Measurements from ENCODE around the gene GOLT1A. TPM values are rescaled to one million over a fixed set of nuclear protein-coding genes. Genes with fewer than 3 reads are reported as not detected.

The GOLT1A gene
- total and polyA plus RNA-seq, 10 of the 15 experiments (the other 5 are each of a cell fraction or from before 2014, with no cell fraction given) = 0.09 to 0.46 TPM; not detected in 8

DNA sequence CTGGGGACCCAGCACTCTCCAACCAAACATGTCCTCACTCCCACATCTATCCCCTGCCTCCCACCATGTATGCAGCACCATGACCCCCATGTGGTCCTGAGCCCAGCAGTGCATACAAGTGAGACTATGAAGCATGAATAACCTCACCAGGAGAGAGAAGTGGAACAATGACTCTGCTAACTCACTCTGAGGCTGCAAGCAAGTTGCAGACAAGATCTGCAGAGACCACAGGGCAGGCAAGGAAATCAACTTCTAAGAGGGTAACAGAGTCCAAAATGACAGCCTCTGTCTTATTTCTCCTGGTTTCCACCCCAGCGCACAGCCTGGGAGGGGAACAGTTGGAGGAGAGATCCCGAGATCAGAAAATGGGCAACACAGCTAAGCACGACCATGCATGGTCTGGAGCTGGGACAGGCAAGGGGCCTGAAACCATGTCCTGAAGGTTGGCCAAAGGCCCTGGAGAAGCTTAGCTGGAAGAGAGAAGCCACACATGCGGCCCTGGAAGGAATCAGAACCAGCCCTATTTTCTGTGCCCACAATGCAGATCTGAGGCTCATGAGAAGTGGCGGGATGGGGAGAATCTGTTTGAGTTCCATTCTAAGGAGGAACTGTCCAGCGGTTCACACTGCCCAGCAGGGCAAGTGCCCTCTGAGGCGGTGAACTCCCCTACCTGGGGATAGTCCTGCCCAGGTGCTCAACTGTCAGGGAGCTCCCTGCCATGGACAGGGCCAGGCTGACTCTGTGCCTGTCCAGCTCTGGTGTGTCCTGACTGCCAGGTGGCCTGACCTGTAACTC lies 35.1 kb downstream of the GOLT1A start:
- in situ Hi-C loops (cut with MboI) (no loop called here), intact Hi-C loops (cut with micrococcal nuclease; ENCODE audit: unreplicated experiment) (no loop called here)
- WGBS (ENCODE audit: insufficient coverage, insufficient replicate concordance, low lambda C conversion rate, missing lambda C conversion rate) = 20% methylated on average over 7 of the region's 7 CpGs
- ChIA-PET POLR2A (interaction anchor here (0.7 kb wide), 1 partner anchor 9 kb away, joined by 3 read pairs; no protein-coding TSS in a partner anchor), CTCF (interaction anchor here (1.1 to 2.1 kb wide), 2 partner anchors 50 to 185 kb away, joined by 3 to 7 read pairs; no protein-coding TSS in a partner anchor), RAD21 (ENCODE audit: unreplicated experiment) (no interaction called here), SMC1A (ENCODE audit: uncharacterized antibody, unreplicated experiment) (interaction anchor here (1.0 kb wide), 1 partner anchor 16 kb away, joined by 3 read pairs; no protein-coding TSS in a partner anchor)
- FAIRE-seq = no peak
- Histone ChIP-seq H3K27me3 (replicated peaks in 1 of 2; ENCODE audit: control insufficient read depth in 2 of 2, insufficient read depth in 2 of 2, low read length in 1 of 2) (peaks cover 2% of the 10 kb centered on the region in 2 experiments; a peak in 3 of 4 replicates), H3K4me1 (ENCODE audit: control insufficient read depth, insufficient read depth, low read length) (no peaks in the 10 kb centered on the region), H3K9ac (ENCODE audit: control insufficient read depth, insufficient read depth, low read length) (no peak overlapping the region), H4K20me1 (ENCODE audit: control insufficient read depth, insufficient read depth) (no peaks in the 10 kb centered on the region), H3K9me3 (replicated peaks; ENCODE audit: control insufficient read depth, insufficient read depth, low read length) (no peaks in the 10 kb centered on the region), H3K27ac (ENCODE audit: control insufficient read depth, insufficient read depth) (no peak overlapping the region), H2AFZ (ENCODE audit: control insufficient read depth, low read depth, low read length) (no peak overlapping the region), H3K4me2 (ENCODE audit: control insufficient read depth, insufficient read depth) (no peak overlapping the region), H3K79me2 (ENCODE audit: control insufficient read depth, insufficient read depth, low read length) (no peaks in the 10 kb centered on the region), H3K36me3 (ENCODE audit: control insufficient read depth in 2 of 2, insufficient read depth in 2 of 2, low read length in 1 of 2) (no peaks in the 10 kb centered on the region), H3K4me3 (no peak overlapping the region)
- no peak for ATAC-seq
- no TSS peak for BruUV-seq (replicated peaks)
- DNase-seq (ENCODE audit: low read depth, low spot score) = no peak
- no peak for TF ChIP-seq ZBTB11 (CRISPR knock-in tag; IDR thresholded peaks at IDR 0.05)
- no peak for TF ChIP-seq POLR2A (IDR thresholded peaks at IDR 0.05; ENCODE audit: low read depth, low read length)
- no peak for TF ChIP-seq NR2F1 (conservative IDR thresholded peaks at IDR 0.05)
- TF ChIP-seq, protein P1, sequence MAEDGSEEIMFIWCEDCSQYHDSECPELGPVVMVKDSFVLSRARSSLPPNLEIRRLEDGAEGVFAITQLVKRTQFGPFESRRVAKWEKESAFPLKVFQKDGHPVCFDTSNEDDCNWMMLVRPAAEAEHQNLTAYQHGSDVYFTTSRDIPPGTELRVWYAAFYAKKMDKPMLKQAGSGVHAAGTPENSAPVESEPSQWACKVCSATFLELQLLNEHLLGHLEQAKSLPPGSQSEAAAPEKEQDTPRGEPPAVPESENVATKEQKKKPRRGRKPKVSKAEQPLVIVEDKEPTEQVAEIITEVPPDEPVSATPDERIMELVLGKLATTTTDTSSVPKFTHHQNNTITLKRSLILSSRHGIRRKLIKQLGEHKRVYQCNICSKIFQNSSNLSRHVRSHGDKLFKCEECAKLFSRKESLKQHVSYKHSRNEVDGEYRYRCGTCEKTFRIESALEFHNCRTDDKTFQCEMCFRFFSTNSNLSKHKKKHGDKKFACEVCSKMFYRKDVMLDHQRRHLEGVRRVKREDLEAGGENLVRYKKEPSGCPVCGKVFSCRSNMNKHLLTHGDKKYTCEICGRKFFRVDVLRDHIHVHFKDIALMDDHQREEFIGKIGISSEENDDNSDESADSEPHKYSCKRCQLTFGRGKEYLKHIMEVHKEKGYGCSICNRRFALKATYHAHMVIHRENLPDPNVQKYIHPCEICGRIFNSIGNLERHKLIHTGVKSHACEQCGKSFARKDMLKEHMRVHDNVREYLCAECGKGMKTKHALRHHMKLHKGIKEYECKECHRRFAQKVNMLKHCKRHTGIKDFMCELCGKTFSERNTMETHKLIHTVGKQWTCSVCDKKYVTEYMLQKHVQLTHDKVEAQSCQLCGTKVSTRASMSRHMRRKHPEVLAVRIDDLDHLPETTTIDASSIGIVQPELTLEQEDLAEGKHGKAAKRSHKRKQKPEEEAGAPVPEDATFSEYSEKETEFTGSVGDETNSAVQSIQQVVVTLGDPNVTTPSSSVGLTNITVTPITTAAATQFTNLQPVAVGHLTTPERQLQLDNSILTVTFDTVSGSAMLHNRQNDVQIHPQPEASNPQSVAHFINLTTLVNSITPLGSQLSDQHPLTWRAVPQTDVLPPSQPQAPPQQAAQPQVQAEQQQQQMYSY (CRISPR knock-in tag; IDR thresholded peaks at IDR 0.05) = no peak
- no peak for TF ChIP-seq KDM1A (IDR thresholded peaks at IDR 0.05; ENCODE audit: borderline replicate concordance)
- no peak for TF ChIP-seq BRCA1 (IDR thresholded peaks at IDR 0.05; ENCODE audit: low read depth, low read length)
- no peak for TF ChIP-seq CTCF (IDR thresholded peaks at IDR 0.05 in 2 of 3, conservative IDR thresholded peaks at IDR 0.05 in 1 of 3; ENCODE audit: control insufficient read depth in 2 of 3, extremely low read depth in 1 of 3, insufficient read depth in 1 of 3, low read depth in 3 of 3, low read length in 3 of 3)
- TF ChIP-seq RUNX3 (IDR thresholded peaks at IDR 0.05; ENCODE audit: low read length) = no peak
- no peak for TF ChIP-seq CEBPZ (IDR thresholded peaks at IDR 0.05; ENCODE audit: low read depth, low read length)
- no peak for TF ChIP-seq HDGF (IDR thresholded peaks at IDR 0.05)
